HPDE6-E6E7 (cell line): ENCODE measurements around the gene DPY19L3.
"Not testable (repeated sequence)": the region's sequence is repeated elsewhere in the genome, so short reads cannot be mapped to it uniquely, and the experiment has no call there.

Experiments used
- DNase-seq: peaks from one replicate; pipeline ENCODE4 v3.0.0; 2011; ENCODE audit warnings: missing footprints; ENCODE audit errors: extremely low spot score

The DPY19L3 gene

DNA sequence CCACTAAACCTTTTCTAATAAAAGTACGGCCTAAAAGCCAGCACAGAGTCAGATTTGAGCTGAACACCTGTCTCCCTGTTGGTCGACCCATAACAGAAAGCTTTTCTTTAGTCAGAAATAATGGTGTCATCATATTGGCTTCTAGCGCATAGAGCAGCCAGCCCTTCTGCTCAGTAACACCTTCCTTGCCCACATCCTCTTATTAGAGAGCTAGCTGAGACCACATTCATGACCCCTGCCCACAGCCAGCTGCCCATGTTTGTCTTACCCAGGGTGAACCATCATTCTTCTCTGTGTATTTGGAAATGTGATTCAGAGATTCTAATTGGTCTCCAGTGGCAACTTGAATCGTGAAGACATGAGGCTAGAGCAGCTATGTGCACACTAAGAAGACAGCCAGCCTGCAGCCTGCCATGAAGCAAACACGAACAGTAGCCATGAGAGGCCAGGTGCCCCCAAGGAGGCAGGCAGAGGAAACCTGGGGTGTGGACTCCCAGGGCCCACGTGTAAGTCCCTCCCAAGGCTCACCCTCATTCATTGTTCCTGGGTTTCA, 93.2 kb downstream of the DPY19L3 start:
- no peak for DNase-seq

DNA sequence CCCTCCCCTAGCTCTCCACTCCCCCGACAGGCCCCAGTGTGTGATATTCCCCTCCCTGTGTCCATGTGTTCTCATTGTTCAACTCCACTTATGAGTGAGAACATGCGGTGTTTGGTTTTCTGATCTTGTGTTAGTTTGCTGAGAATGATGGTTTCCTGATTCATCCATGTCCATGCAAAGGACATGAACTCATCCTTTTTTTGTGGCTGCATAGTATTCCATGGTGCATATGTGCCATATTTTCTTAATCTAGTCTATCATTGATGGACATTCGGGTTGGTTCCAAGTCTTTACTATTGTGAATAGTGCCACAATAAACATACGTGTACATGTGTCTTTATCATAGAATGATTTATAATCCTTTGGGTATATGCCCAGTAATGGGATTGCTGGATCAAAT, 106.9 kb downstream of the DPY19L3 start:
- not testable (repeated sequence) for DNase-seq

DNA sequence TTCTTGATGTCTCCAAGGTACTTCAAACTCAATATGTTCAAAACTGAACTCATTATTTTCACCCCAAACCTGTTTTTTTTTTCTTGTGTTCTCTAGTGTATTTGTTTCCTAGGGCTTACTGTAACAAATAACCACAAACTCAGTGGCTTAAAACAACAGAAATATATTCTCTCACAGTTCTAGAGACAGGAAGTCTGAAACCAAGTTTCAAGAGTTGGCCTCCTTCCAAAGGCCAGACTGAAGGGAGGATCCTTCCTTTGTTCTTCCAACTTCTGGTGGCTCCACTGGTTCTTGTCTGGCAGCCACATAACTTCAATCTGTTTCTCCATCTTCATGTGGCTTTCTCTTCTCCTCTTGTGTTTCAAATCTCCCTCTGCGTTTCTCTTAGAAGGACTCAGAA, 113.5 kb downstream of the DPY19L3 start:
- DNase-seq = no peak

DNA sequence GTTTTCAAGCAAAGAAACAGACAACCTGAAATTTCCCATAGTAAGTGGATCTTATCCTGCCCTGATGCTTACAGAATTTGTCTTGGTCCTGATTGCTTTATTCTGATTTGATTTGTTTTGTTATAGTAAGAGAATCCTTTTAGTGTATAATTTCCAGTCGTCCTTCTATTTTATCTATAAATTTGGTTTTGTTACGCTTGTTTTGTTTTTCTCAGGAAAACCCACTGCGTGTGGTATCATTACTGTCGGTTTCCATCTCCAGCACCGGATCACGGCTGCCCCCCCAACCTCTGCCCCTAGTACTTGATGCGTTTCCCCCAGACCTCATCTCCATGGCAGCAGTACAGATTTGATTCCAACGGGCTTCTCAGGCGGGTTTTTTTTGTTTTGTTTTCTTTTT, 117.4 kb downstream of the DPY19L3 start:
- DNase-seq = no peak

DNA sequence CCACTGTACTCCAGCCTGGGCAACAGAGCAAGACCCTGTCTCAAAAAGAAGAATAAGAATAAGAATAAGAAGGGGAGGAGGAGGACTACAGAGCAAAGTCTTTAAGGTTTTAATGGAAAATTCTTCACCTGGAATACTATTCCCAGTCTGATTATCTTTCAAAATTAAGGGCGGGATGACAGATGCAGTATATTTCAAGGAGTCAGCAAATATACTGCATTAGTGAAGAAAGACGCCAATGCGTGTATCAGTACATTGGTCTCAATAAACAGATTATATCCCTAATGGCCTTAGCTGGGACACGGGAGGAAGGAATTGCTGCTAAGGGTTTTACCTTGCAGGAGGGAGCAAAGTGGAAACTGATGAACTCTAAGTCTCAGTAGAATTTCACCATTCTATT, 121.3 kb downstream of the DPY19L3 start:
- DNase-seq = no peak

DNA sequence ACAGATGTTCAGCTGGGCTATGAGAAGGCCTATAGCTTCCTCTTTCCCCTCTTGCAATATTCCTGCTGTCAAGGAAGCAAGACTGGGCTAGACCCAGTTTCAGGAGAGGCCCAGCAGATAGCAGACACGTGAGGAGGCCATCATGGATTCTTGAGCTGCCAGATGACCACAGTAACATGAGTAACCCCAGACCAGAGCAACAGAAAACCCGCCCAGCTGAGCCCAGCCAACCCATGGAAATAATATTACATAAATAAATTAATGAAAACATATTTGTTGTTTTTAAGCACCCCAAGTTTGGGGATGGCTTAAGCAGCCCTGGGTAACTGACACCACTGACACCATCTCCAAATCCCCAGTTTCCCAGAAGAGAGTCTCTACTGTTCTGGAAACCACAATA, 125.2 kb downstream of the DPY19L3 start:
- no peak for DNase-seq

DNA sequence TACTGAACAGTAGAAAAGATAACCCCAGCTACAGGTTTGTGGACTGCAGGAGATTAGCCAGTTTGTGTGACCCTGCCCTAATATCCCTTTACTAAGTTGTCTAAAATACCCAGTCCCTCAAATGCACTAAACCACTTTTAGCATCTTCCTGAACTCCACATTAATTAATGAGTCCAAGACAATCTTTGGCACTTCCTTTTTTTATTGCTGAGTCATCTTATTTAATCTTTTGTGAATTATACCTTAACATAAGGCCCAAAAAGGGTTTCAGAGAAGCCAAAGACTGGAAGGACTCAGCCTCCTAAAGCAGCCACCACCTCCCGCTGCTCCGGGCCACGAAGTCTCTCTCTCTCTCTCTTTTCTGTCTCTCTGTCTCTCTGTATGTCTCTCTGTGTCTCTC, 126.7 kb downstream of the DPY19L3 start:
- no peak for DNase-seq
